Fibroblast of skin of scalp (primary cell): ENCODE results near the gene DAAM1.

ENCODE experiments used
- DNase-seq: peaks from one replicate; pipeline ENCODE4 v3.0.0-alpha.2; 2013

Gene DAAM1

GRCh38 chr14:59376686-59377085 lies 188.2 kb downstream of the DAAM1 start:
- no peak for DNase-seq

- no peak for DNase-seq
These were observed 189.0 kb downstream of the DAAM1 start for GRCh38 chr14:59377491-59377890.

GRCh38 chr14:59377991-59378601 lies 189.6 kb downstream of the DAAM1 start:
- no peak for DNase-seq

- no peak for DNase-seq
These were observed 201.5 kb downstream of the DAAM1 start for GRCh38 chr14:59389936-59390335.

- no peak for DNase-seq
These were observed 202.9 kb downstream of the DAAM1 start for GRCh38 chr14:59391388-59391787.

- no peak for DNase-seq
These were observed 205.8 kb downstream of the DAAM1 start for GRCh38 chr14:59394268-59394667.

- DNase-seq = no peak
These were observed 207.2 kb downstream of the DAAM1 start for GRCh38 chr14:59395672-59396071.

- DNase-seq = no peak
These were observed 210.4 kb downstream of the DAAM1 start for GRCh38 chr14:59398841-59399240.

GRCh38 chr14:59406454-59407245 lies 218.2 kb downstream of the DAAM1 start:
- DNase-seq = peak; percentile 38

GRCh38 chr14:59407246-59408010 lies 219.0 kb downstream of the DAAM1 start:
- DNase-seq = peak; percentile 92

GRCh38 chr14:59415836-59416602 lies 227.6 kb downstream of the DAAM1 start:
- no peak for DNase-seq

- DNase-seq = no peak
These were observed 228.8 kb downstream of the DAAM1 start for GRCh38 chr14:59417311-59417710.

- DNase-seq = no peak
These were observed 230.8 kb downstream of the DAAM1 start for GRCh38 chr14:59419303-59419702.
